ENCODE results near the gene SLC46A1. TPM values are rescaled to one million over a fixed set of nuclear protein-coding genes. Genes with fewer than 3 reads are reported as not detected.
A peak's percentile ranks its signal among the peaks of the same experiment; 100 is the strongest.

The SLC46A1 gene
- total RNA-seq, 1 donor from 2014 or later = 0.77 TPM

- DNase-seq (ENCODE audit: low read depth in 2 of 2) = peak in 1 of 2 donors; percentile 57
Measured at GRCh38 chr17:28381141-28381825, 24.7 kb downstream of the SLC46A1 start.

- DNase-seq (ENCODE audit: low read depth in 2 of 2) = peak in 1 of 2 donors; percentile 44
Measured at GRCh38 chr17:28379814-28380801, 25.9 kb downstream of the SLC46A1 start.

GRCh38 chr17:28372945-28373274 lies 33.1 kb downstream of the SLC46A1 start:
- no peak for DNase-seq (ENCODE audit: low read depth in 2 of 2)

GRCh38 chr17:28372203-28372944 lies 33.6 kb downstream of the SLC46A1 start:
- peak in 1 of 2 donors; percentile 38 for DNase-seq (ENCODE audit: low read depth in 2 of 2)

DNA sequence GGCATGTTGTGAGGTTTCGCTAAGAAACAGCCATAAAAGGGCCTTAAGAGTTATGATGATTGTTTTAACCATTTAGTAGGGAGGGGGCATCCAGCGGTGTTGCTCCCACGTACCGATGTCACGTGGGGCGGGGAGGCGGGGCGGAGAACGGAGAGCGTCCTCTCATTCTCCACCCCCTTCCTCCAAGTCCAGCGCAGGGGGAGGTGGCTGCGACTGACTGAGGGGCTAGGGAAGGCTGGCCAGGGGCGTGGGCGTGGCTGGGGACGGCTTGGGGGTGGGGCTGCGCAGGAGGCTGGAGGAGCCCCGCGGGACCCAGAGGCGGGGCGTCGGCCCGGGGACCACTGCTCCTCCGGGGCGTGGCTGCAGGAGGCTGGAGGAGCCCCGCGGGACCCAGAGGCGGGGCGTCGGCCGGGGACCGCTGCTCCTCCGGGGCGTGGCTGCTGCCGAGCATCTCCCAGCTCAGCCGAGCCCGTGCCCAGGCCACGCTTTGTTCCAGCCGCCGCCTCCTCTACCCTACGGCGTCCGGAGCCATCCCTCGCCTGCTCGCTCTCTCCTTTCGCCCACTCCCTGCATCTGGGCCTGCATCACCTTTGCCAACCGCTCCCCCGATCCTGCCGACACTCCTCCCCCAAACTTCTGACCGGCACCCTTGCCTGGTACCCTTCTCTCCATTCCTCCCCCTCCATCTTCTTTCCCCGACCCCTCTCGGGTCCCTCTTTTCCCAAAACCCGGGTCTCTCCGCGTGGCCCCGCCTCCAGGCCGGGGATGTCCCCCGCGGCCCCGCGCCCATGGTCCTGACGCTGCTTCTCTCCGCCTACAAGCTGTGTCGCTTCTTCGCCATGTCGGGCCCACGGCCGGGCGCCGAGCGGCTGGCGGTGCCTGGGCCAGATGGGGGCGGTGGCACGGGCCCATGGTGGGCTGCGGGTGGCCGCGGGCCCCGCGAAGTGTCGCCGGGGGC lies 34.5 kb downstream of the SLC46A1 start, which contains the start of gene SARM1:
SARM1 (plus strand) TSS at position 450 of the 958 bp plus-strand sequence; CDS start at position 789, 339 bp downstream.
- peak in 1 of 2 donors; percentile 69 for DNase-seq (ENCODE audit: low read depth in 2 of 2)

DNA sequence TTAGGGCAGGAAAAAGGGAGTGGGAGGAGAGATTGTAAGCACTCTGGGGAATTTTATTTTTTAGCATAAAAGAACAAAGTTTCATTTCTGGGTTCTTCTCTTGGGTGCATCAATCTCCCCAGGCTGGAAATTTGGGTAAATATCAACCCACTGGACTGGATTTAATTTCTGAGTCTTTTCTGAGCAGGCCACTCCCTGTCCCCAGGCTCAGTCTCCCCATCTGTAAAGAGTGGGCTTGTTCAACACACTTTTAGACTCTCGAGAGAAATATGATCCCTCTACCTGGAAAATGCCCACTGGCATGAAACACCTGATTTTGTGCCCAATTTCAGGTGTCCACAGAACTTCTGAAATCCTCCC lies 35.3 kb downstream of the SLC46A1 start:
- no peak for DNase-seq (ENCODE audit: low read depth in 2 of 2)

- no peak for DNase-seq (ENCODE audit: low read depth in 2 of 2)
Measured at GRCh38 chr17:28370035-28370743, 35.8 kb downstream of the SLC46A1 start, which contains the start of gene VTN. VTN (minus strand) TSS chr17:28370307; CDS start chr17:28370203, 104 bp downstream.

DNA sequence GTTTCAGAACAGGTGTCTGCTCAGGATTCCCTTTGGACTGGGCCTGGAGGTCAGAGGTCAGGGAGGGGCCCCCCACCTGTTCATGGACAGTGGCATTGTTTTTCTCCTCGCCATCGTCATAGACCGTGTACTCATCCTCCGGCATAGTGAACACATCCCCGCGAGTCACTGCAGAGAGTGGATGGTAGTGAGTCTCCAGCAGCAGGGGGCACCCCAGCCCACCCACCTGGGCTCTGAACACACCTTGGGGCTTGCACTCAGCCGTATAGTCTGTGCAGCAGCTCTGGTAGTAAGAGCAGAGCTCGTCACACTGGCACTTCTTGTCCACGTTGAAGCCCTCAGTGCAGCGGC lies 36.4 kb downstream of the SLC46A1 start:
- no peak for DNase-seq (ENCODE audit: low read depth in 2 of 2)

DNA sequence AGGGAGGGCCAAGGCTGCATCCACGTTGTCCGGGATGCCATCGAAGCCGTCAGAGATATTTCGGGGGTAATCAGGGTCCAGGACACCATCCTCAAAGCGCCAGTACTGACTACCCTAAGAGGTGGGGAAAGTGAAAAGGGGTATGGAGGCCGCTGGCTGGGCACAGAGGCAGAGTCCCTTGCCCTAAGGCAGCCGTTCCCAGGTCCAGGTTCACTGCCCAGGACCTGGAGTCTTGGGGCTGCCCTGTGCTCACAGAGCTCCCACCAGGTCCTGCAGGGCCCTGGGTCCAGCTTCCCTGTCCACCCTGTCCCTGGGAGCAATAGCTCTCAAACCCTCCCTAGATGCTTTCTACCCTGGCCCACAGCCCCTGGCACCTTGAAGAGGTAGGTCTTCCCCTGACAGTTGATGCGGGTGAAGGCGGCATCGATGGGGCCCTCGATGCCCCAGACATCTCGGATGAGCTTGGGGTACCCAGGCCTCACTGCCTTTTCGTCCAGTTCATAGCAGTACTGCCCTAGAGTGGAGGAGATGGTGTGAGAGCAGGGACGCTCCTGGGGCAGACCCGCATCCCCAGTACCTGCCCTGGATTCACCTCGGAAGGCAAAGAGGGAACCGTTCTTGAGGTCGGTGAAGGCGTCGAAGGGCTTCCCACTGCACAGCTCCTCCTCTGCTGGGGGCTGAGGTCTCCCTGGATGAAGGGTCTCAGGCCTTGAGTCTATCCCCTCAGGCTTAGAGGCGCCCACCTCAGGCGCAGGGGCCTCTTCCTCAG lies 36.9 kb downstream of the SLC46A1 start:
- DNase-seq (ENCODE audit: low read depth in 2 of 2) = no peak

DNA sequence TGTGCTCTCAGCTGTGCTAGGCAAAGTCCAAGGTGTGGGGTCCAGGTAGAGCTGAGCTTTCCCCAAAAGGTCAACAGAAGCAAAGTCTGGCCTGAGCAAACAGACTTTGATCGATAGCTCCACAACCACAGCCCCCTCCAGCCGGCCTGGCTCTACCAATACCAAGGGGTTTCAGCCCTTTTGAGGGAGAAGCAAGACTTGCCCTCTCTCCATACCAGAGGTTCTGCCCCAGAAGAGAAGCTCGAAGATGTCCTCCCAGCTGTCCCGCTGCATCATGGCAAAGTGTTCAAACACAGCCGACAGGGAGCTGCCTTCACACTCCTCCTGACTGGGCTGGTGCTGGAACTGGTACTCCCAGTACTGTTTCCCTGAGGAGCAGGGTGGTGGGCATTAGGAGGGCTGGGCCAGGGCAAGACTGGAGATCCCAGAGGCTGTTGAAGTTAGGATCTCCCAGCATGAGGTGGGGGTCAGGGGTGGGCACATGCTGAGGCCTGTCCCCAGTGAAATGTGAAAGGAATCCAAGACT lies 37.6 kb downstream of the SLC46A1 start:
- no peak for DNase-seq (ENCODE audit: low read depth in 2 of 2)

DNA sequence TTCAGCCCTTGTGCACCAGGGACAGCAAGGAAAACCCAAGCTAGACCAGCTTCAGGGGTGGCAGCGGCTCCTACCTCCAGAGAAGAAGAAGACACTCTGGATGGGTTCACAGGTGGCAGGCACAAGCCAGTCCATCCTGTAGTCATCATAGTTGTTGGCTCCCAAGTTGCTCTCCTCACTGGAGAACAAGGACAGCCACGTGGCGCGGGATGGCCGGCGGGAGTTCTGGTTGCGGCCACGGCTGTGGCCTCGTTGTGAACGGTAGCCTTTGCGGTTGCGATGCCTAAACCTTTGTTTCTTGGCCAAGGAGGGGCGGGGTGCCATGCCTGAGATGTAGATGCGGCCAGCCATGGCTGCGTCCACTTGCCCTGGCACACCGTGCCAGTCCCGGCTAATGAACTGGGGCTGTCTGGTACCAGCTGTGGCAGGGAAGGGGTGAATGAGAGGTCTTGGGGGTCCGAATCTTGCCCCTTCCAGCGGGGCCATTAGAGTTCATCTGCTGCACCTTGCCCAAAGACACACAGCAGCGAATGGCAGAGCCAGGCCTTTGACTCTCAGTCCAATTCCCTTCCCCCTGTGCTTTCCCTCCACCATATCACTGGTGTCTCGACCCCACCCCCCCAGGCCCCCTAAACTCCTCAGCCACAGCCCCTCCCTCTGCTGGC lies 38.2 kb downstream of the SLC46A1 start:
- DNase-seq (ENCODE audit: low read depth in 2 of 2) = no peak

GRCh38 chr17:28366605-28367004 lies 39.4 kb downstream of the SLC46A1 start:
- DNase-seq (ENCODE audit: low read depth in 2 of 2) = no peak

DNA sequence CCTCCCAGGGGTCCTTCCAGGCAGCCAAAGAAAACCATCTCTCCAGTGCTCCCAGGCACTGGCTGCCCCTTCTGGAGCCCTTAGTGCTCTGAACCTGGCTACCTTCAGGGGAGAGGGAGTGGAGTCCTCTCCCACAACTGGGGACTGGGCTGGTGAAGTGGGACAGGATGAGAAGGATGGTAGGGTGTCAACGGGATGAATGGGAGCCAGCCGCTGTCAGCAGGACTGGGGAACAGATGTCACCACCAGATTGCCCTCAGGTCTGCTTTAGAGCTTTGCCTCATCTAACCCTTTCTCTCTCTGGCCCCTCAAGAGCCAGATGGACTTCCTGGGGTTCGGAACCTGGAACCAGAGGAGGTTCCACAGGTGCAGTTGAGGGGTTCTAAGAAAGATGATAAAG lies 40.5 kb downstream of the SLC46A1 start:
- no peak for DNase-seq (ENCODE audit: low read depth in 2 of 2)

- no peak for DNase-seq (ENCODE audit: low read depth in 2 of 2)
Measured at GRCh38 chr17:28364665-28365363, 41.2 kb downstream of the SLC46A1 start, which contains the start of gene SEBOX. SEBOX (minus strand) TSS chr17:28365199; CDS start chr17:28365151, 48 bp downstream.

DNA sequence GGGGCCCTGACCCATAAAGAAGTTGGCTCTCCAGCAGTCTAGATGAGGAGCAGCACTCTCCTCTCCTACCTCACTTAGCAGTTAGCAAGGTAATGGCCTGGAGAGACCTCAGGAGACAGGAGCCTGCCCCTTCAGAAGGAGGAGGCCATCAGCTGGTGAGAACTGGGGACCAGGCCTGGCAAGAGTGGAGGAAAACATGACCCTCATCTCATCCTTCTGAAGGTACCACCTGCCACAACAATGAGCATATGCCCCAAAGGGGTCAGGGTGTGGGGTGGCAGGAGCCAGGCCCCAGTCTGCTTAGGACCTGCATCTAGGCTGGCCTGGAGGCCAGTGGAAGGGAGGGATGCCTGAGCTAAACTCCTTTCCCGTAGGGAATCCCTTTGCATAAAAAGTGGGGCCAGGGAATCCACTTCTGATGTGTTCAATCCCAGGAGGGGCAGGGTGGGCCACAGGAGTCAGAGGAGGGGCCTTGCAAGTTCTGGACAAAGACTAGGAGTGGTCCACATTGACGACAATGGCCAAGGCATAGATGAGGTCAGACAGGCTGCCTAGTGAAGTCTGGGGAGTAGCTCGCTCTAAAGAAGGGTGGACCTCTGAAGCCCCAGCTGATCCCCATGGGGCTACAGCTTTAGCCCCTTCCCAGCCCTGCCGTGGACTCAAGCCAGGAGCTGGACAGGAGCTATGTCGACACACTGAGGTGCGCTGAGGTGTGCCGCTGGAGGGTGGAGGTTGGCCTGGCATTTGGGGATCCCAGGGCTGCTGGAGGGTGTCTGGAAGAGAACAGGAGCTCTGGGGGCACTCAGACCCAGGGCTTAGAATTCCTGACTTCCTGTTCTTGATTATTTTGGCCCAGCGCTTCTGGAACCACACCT lies 42.0 kb downstream of the SLC46A1 start:
- no peak for DNase-seq (ENCODE audit: low read depth in 2 of 2)

DNA sequence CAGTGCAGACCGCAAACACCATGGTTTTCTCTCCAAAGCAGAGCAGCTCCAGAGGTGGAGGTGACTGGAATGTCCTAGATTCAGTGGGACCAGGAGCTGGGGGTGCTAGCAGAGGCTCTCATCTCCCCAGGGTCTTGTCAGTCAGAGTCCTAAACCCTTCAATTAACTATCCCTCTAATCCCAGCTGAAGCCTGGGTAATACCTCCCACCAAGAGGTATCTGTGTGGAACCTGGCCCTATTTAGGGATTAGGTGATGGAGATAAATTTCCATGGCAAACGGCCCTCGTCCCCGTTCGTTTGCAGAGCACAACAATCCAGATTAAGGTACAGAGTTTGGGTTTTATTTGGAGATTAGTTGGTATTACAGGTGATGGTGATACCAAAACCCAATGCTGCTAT lies 42.8 kb downstream of the SLC46A1 start:
- DNase-seq (ENCODE audit: low read depth in 2 of 2) = no peak

GRCh38 chr17:28357901-28358197 lies 48.2 kb downstream of the SLC46A1 start:
- DNase-seq (ENCODE audit: low read depth in 2 of 2) = no peak
